Posterior cingulate gyrus (tissue), 11 donors: ENCODE measurements around the gene TPRKB.
"Not testable (repeated sequence)": the region's sequence is repeated elsewhere in the genome, so short reads cannot be mapped to it uniquely, and the experiment has no call there.

ENCODE experiments used
- DNase-seq, 10 donors: peaks; one replicate each; pipeline versions ENCODE4 v3.0.0 to v3.0.0-alpha.2; 2020 to 2021; ENCODE audit warnings: mixed read lengths in 3 of 10
- intact Hi-C: fragments of 100-400 bp; cut with DNase I; formaldehyde crosslinking; loops from one replicate; pipeline ENCODE4 v1.15.1; 2023

The TPRKB gene

GRCh38 chr2:73736855-73737779 is at the start of gene TPRKB:
Gene TPRKB, minus strand, starts transcription at chr2:73737345. Its CDS starts 2,776 bp downstream, at chr2:73734569.
- peak; percentile 93 to 99 (median 96) for DNase-seq
- intact Hi-C loops, result loop anchor here (10.0 kb wide), 1 partner anchor 502 kb away; the partner anchor contains the start of genes CCT7 and PRADC1

- intact Hi-C loops, DNase-seq: not testable (repeated sequence)
Measured at GRCh38 chr2:73783883-73784282, 46.7 kb upstream of the TPRKB start, which contains the start of gene C2orf78. Gene C2orf78, plus strand, starts transcription at chr2:73784183. Its CDS starts 127 bp downstream, at chr2:73784310.

GRCh38 chr2:73783402-73783801 is 46.3 kb upstream of the TPRKB start:
- intact Hi-C loops, result not testable (repeated sequence)

GRCh38 chr2:73780237-73780582 is 43.1 kb upstream of the TPRKB start:
- no peak for DNase-seq
- intact Hi-C loops, result no loop called here

More at GRCh38 chr2:73783402-73783801, 46.3 kb upstream of the TPRKB start:
- not testable (repeated sequence) for DNase-seq

GRCh38 chr2:73779467-73780236 is 42.5 kb upstream of the TPRKB start, which contains the start of gene DUSP11:
Gene DUSP11, minus strand, starts transcription at chr2:73780103. Its CDS starts 129 bp downstream, at chr2:73779974.
- peak; percentile 89 to 99 (median 96) for DNase-seq
- intact Hi-C loops, result no loop called here

GRCh38 chr2:73778867-73779466 is 41.8 kb upstream of the TPRKB start:
- DNase-seq, intact Hi-C loops: not testable (repeated sequence)

- DNase-seq, result no peak
- intact Hi-C loops, result no loop called here
Measured at GRCh38 chr2:73776869-73777519, 39.8 kb upstream of the TPRKB start.

- no peak for DNase-seq
- intact Hi-C loops, result no loop called here
Measured at GRCh38 chr2:73776381-73776780, 39.2 kb upstream of the TPRKB start.

GRCh38 chr2:73772819-73773218 is 35.7 kb upstream of the TPRKB start:
- intact Hi-C loops, result no loop called here
- no peak for DNase-seq

GRCh38 chr2:73770725-73771124 is 33.6 kb upstream of the TPRKB start:
- intact Hi-C loops, result no loop called here
- DNase-seq, result no peak

- no peak for DNase-seq
- intact Hi-C loops, result no loop called here
Measured at GRCh38 chr2:73766994-73767393, 29.8 kb upstream of the TPRKB start.

- intact Hi-C loops, result no loop called here
- DNase-seq, result no peak
Measured at GRCh38 chr2:73766349-73766748, 29.2 kb upstream of the TPRKB start.

- DNase-seq, result no peak
- intact Hi-C loops, result no loop called here
Measured at GRCh38 chr2:73764945-73765344, 27.8 kb upstream of the TPRKB start.

- intact Hi-C loops, result no loop called here
- DNase-seq, result no peak
Measured at GRCh38 chr2:73762571-73762970, 25.4 kb upstream of the TPRKB start.

- DNase-seq, result no peak
- intact Hi-C loops, result no loop called here
Measured at GRCh38 chr2:73759904-73760303, 22.8 kb upstream of the TPRKB start.

GRCh38 chr2:73759285-73759764 is 22.2 kb upstream of the TPRKB start:
- intact Hi-C loops, result no loop called here
- DNase-seq, result no peak

- intact Hi-C loops, DNase-seq: not testable (repeated sequence)
Measured at GRCh38 chr2:73754332-73754731, 17.2 kb upstream of the TPRKB start.

GRCh38 chr2:73749314-73749713 is 12.2 kb upstream of the TPRKB start:
- DNase-seq, result no peak
- intact Hi-C loops, result no loop called here

GRCh38 chr2:73746877-73747208 is 9.7 kb upstream of the TPRKB start:
- intact Hi-C loops, result no loop called here
- DNase-seq, result no peak
